Stimulated activated naive CD8-positive, alpha-beta T cell treated with anti-CD3 and anti-CD28 coated beads, Interleukin-15, amount 100 ng/mL, for 72 hours (primary cell): ENCODE results near the gene C4orf33.
"Not testable (repeated sequence)": the region's sequence is repeated elsewhere in the genome, so short reads cannot be mapped to it uniquely, and the experiment has no call there.

Experiments used
- ATAC-seq: fragments of 150-1000 bp; cut with Tn5 transposase; 2 replicates; pipeline ENCODE4 v1.10.0; 2021; ENCODE audit warnings: mild to moderate bottlenecking, moderate library complexity
- DNase-seq, 2 donors: peaks; one replicate each; pipeline ENCODE4 v3.0.0; 2021 to 2022
- H3K27ac Mint-ChIP-seq, 2 donors: one replicate each; pipeline ENCODE4 v1.8.0; 2022; ENCODE audit warnings: mild to moderate bottlenecking in 2 of 2, mixed read lengths in 2 of 2, moderate library complexity in 2 of 2
- H3K27me3 Mint-ChIP-seq: one replicate; pipeline ENCODE4 v1.8.0; 2022; ENCODE audit warnings: mixed read lengths
- H3K4me1 Mint-ChIP-seq: one replicate; pipeline ENCODE4 v1.8.0; 2022; ENCODE audit warnings: mild to moderate bottlenecking, mixed read lengths
- H3K4me3 Mint-ChIP-seq, 2 donors: one replicate each; pipeline ENCODE4 v1.8.0; 2022; ENCODE audit warnings: mild to moderate bottlenecking in 2 of 2, mixed read lengths in 2 of 2, moderate library complexity in 1 of 2
- H3K9me3 Mint-ChIP-seq, 2 donors: one replicate each; pipeline ENCODE4 v1.8.0; 2022; ENCODE audit warnings: mixed read lengths in 2 of 2

Gene C4orf33

GRCh38 chr4:129109965-129110824 lies 14.2 kb downstream of the C4orf33 start:
- H3K4me1 Mint-ChIP-seq: no peaks in the 10 kb centered on the region
- ATAC-seq (no peak), DNase-seq (no peak)
- no peaks in the 10 kb centered on the region for H3K9me3 Mint-ChIP-seq
- H3K27me3 Mint-ChIP-seq: no peaks in the 10 kb centered on the region
- H3K4me3 Mint-ChIP-seq: no peak overlapping the region
- H3K27ac Mint-ChIP-seq: no peak overlapping the region

GRCh38 chr4:129110931-129111330 lies 15.0 kb downstream of the C4orf33 start:
- no peaks in the 10 kb centered on the region for H3K4me1 Mint-ChIP-seq
- no peaks in the 10 kb centered on the region for H3K9me3 Mint-ChIP-seq
- DNase-seq: no peak
- no peak overlapping the region for H3K27ac Mint-ChIP-seq
- H3K27me3 Mint-ChIP-seq: no peaks in the 10 kb centered on the region
- no peak for ATAC-seq
- no peak overlapping the region for H3K4me3 Mint-ChIP-seq

DNA sequence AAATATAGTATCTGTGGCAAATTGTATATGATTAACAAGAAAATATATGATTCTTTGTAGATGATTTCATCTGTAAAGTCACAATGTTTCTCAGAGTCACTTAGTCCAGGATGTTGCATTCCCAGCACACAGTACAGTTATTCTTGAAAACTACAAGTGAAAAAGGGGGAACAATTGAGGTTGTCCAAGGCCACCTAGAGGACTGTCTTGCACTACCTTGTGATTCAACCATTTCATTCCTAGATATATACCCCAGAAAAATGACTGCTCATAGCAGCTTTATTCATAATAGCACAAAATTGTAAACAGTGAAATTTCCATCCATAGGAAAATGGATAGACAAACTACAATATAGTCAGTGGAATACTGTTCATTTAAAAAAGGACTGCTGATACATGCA lies 16.0 kb downstream of the C4orf33 start:
- no peak overlapping the region for H3K4me3 Mint-ChIP-seq
- H3K4me1 Mint-ChIP-seq: no peaks in the 10 kb centered on the region
- H3K9me3 Mint-ChIP-seq: no peaks in the 10 kb centered on the region

DNA sequence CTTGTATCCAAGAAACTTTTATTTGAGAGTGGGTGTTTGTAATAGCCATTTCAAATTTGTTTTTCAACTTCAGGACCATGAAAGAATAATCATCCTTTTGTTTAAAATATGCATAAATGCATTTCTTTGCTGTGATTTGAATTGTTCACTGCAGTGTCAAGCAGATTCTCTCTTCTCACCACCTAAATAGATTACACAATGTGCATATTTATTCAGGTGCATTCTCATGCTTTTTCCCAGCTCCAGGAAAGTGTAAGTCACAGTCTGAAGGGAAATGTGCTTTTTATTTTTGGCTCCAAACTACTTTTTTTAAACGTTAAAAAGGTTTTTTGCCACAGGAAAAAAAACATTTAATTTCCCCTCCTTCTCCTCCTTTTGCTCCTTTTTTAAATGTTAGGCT lies 17.5 kb downstream of the C4orf33 start:
- no peaks in the 10 kb centered on the region for H3K9me3 Mint-ChIP-seq
- ATAC-seq (no peak), DNase-seq (no peak)
- no peak overlapping the region for H3K4me3 Mint-ChIP-seq
- no peaks in the 10 kb centered on the region for H3K27me3 Mint-ChIP-seq
- H3K27ac Mint-ChIP-seq: no peak overlapping the region
- H3K4me1 Mint-ChIP-seq: no peaks in the 10 kb centered on the region

More for the DNA sequence above, 16.0 kb downstream of the C4orf33 start:
- ATAC-seq (no peak), DNase-seq (no peak)
- Mint-ChIP-seq H3K27me3 (no peaks in the 10 kb centered on the region), H3K27ac (no peak overlapping the region)

- no peak overlapping the region for H3K4me3 Mint-ChIP-seq
- H3K4me1 Mint-ChIP-seq: no peaks in the 10 kb centered on the region
- DNase-seq (no peak), ATAC-seq (no peak)
- H3K27ac Mint-ChIP-seq: peak overlapping the region in 1 of 2 donors; percentile 13
- H3K9me3 Mint-ChIP-seq: no peaks in the 10 kb centered on the region
- no peaks in the 10 kb centered on the region for H3K27me3 Mint-ChIP-seq
Measured at GRCh38 chr4:129113919-129114318, 18.0 kb downstream of the C4orf33 start.

- Mint-ChIP-seq H3K27me3 (no peaks in the 10 kb centered on the region), H3K4me1 (no peaks in the 10 kb centered on the region), H3K9me3 (no peaks in the 10 kb centered on the region), H3K27ac (no peak overlapping the region), H3K4me3 (no peak overlapping the region)
- DNase-seq: no peak
- ATAC-seq: no peak
Measured at GRCh38 chr4:129117705-129118104, 21.8 kb downstream of the C4orf33 start.

DNA sequence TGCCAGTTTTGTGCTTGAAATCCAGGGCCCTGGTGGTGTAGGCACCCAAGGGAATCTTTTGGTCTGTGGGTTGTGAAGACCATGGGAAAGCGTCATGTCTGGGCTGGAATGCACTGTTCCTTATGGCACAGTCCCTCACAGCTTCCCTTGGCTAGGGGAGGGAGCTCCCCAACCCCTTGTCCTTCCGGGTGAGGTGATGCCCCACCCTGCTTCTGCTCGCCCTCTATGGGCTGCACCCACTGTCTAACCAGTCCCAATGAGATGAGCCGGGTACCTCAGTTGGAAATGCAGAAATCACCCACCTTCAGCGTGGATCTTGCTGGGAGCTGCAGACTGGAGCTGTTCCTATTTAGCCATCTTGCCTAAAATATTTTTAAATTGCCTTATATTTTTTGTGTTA lies 30.7 kb downstream of the C4orf33 start:
- H3K27me3 Mint-ChIP-seq, ATAC-seq, H3K27ac Mint-ChIP-seq, H3K4me1 Mint-ChIP-seq, DNase-seq, H3K4me3 Mint-ChIP-seq: not testable (repeated sequence)
- peaks cover 6 to 16% of the 10 kb centered on the region in 2 donors for H3K9me3 Mint-ChIP-seq

GRCh38 chr4:129129143-129129542 lies 33.2 kb downstream of the C4orf33 start:
- ATAC-seq: no peak

GRCh38 chr4:129131343-129131742 lies 35.4 kb downstream of the C4orf33 start:
- Mint-ChIP-seq H3K27ac (no peak overlapping the region), H3K4me1 (no peaks in the 10 kb centered on the region), H3K9me3 (no peaks in the 10 kb centered on the region), H3K4me3 (no peak overlapping the region), H3K27me3 (no peaks in the 10 kb centered on the region)
- ATAC-seq (no peak), DNase-seq (no peak)

More at GRCh38 chr4:129129143-129129542, 33.2 kb downstream of the C4orf33 start:
- H3K4me1 Mint-ChIP-seq: no peaks in the 10 kb centered on the region
- H3K27ac Mint-ChIP-seq: peak overlapping the region in 1 of 2 donors; percentile 6
- DNase-seq: no peak
- peaks cover 4 to 6% of the 10 kb centered on the region in 2 donors for H3K9me3 Mint-ChIP-seq
- no peaks in the 10 kb centered on the region for H3K27me3 Mint-ChIP-seq
- no peak overlapping the region for H3K4me3 Mint-ChIP-seq

GRCh38 chr4:129136433-129136832 lies 40.5 kb downstream of the C4orf33 start:
- no peaks in the 10 kb centered on the region for H3K27me3 Mint-ChIP-seq
- no peaks in the 10 kb centered on the region for H3K4me1 Mint-ChIP-seq
- no peak overlapping the region for H3K4me3 Mint-ChIP-seq
- peak; percentile 51 for ATAC-seq
- no peak overlapping the region for H3K27ac Mint-ChIP-seq
- no peak for DNase-seq
- H3K9me3 Mint-ChIP-seq: no peaks in the 10 kb centered on the region

GRCh38 chr4:129138810-129139496 lies 43.0 kb downstream of the C4orf33 start:
- Mint-ChIP-seq H3K27ac (no peak overlapping the region), H3K9me3 (no peaks in the 10 kb centered on the region), H3K27me3 (no peaks in the 10 kb centered on the region), H3K4me3 (no peak overlapping the region), H3K4me1 (no peaks in the 10 kb centered on the region)
- DNase-seq (no peak), ATAC-seq (no peak)

GRCh38 chr4:129140521-129140920 lies 44.6 kb downstream of the C4orf33 start:
- H3K9me3 Mint-ChIP-seq: no peaks in the 10 kb centered on the region
- H3K27ac Mint-ChIP-seq: no peak overlapping the region
- ATAC-seq (no peak), DNase-seq (no peak)
- no peaks in the 10 kb centered on the region for H3K4me1 Mint-ChIP-seq
- H3K27me3 Mint-ChIP-seq: no peaks in the 10 kb centered on the region
- no peak overlapping the region for H3K4me3 Mint-ChIP-seq

GRCh38 chr4:129143359-129143758 lies 47.4 kb downstream of the C4orf33 start:
- Mint-ChIP-seq H3K27ac (no peak overlapping the region), H3K4me1 (no peaks in the 10 kb centered on the region), H3K9me3 (no peaks in the 10 kb centered on the region), H3K4me3 (no peak overlapping the region), H3K27me3 (no peaks in the 10 kb centered on the region)
- ATAC-seq (no peak), DNase-seq (no peak)

- Mint-ChIP-seq H3K4me3 (no peak overlapping the region), H3K27me3 (no peaks in the 10 kb centered on the region), H3K9me3 (no peaks in the 10 kb centered on the region), H3K4me1 (no peaks in the 10 kb centered on the region), H3K27ac (no peak overlapping the region)
- DNase-seq: no peak
- ATAC-seq: no peak
Measured at GRCh38 chr4:129144755-129145206, 48.8 kb downstream of the C4orf33 start.

DNA sequence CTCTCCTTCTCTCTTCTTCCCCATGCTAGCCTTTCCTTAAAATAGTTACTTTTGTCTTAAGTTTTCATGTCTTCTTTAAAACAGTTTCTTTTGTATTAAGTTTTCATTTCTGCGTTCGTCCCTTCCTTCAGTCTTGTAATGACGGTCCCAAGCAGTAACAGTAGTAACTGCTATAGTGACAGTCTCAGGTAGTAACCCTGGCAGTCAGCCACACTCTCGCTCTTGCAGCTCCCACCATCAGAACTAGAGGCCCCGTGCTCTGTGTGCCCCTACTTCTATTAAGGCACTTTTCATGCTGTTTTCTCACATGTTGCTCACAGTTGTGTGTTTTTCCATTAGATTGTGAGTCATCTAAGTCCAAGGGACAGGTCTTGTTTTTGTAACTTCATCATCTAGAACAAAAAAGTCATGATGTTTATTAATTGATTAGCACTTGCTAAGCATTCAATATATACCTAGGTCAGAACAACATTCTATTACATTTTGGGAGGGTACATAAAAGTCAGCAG lies 49.3 kb downstream of the C4orf33 start:
- Mint-ChIP-seq H3K9me3 (no peaks in the 10 kb centered on the region), H3K4me3 (no peak overlapping the region), H3K4me1 (no peaks in the 10 kb centered on the region), H3K27me3 (no peaks in the 10 kb centered on the region), H3K27ac (no peak overlapping the region)
- DNase-seq: no peak
- ATAC-seq: no peak

DNA sequence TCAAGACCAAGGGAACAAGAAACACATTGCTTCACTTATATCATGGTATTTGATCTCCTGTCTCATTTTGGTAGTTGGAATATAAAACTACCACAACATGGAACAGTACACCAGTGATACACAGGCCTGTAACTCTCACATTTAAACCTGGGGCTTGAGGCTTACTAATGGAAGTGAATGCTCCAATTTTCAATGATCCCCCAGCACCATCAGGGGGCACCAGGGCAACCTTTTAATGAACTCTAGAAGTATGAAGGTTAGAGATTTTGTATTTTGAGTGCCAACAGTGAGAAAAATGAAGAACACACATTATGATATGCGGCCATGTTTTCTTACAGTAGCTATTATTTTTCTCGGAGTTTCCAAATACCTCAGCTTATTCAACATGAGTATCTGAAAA lies 50.7 kb downstream of the C4orf33 start:
- no peaks in the 10 kb centered on the region for H3K27me3 Mint-ChIP-seq
- no peak overlapping the region for H3K27ac Mint-ChIP-seq
- ATAC-seq: no peak
- no peak overlapping the region for H3K4me3 Mint-ChIP-seq
- H3K9me3 Mint-ChIP-seq: no peaks in the 10 kb centered on the region
- DNase-seq: no peak
- no peaks in the 10 kb centered on the region for H3K4me1 Mint-ChIP-seq
